ENCODE results near the gene RAB8A. TPM values are rescaled to one million over a fixed set of nuclear protein-coding genes. Genes with fewer than 3 reads are reported as not detected.
"Not testable (repeated sequence)": the region's sequence is repeated elsewhere in the genome, so short reads cannot be mapped to it uniquely, and the experiment has no call there.

RAB8A gene
- total RNA-seq, 1 donor from 2014 or later = 175 TPM

DNA sequence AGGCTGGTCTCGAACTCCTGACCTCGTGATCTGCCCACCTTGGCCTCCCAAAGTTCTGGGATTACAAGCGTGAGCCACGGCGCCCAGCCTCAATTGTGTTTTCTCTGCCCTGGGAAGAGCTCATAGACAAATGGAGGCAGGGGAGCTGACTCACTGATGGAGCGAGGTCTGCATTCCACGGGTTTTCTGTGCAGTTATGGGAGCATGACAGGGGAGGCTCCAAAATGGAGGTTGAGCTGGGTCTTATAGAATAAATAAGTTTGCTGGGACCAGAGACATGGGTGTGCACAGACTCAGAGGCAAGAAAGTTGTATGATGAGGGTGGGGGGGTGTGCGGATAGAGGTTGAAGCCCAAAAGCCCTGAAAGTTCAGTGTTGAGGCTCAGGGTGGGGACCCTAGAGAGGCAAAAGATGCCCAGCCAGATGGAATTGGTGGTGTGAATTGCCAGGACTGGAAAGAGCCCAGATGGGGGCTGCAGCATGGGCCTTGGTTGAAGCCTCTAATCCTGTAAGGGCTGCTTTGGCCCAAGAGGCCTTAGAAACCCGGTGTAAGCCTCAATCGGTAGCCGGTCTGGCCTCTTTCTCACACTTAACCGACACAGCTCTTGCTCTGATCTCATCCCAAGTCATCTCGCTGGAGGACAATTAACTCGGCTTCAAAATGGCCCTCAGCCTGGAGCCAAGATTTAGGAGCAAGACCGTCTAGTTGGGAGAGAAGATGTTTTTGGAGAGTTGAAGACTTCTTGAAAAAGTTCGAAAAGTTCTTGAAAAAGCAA, 33.5 kb upstream of the RAB8A start:
- intact Hi-C loops (cut with micrococcal nuclease) = loop anchor here (1.0 to 10.0 kb wide), 10 partner anchors 8 to 1553 kb away; partner anchors contain the start of genes AKAP8, HSH2D, KLF2 and RASAL3

DNA sequence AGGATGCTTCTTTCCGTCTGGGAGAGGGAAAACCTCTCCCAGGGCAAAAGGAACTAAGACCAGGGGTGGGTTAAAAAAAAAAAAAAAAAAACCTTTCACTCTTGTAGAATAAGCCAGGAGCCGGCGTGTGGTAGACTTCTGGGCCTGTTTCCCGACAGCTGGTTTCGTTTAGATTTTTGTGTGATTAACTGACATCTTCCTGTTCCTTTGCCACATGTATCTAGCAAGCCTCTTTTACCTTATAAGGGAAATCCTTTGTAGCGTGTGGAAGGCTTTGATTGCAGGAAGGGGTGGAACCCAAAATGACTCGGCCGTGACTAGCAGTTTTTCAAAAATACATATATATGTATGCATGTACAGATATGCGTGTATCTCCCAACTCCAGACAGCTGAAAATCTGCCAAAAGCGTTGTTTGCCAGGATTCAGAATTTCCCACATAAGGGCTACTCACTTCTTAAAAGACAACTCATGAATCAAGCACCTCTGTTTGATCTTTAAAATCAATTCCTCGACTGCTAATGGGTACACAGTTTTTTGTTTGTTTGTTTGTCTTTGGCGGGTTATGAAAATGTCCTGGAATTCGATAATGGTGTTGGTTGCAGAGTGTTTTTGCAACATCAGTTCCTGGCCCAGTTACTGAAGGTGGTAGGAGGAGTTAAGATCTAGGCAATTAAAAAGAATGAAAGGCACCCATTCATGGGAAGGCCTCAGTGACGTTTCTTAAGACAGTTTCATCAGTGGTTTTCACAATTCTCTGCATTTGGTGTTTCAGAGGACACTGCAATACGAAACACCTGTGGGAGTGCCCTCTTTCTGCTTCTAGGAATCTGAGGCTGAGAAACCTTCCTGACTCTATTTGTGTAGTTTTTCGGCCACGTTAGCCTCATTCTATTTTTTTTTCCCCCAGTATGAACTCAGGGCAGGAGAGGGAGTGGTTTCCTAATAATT, 32.7 kb upstream of the RAB8A start:
- intact Hi-C loops (cut with micrococcal nuclease) = loop anchor here (1.0 to 10.0 kb wide), 17 partner anchors 7 to 1554 kb away; partner anchors contain the start of genes AKAP8, AP1M1, C19orf44 and CALR3

DNA sequence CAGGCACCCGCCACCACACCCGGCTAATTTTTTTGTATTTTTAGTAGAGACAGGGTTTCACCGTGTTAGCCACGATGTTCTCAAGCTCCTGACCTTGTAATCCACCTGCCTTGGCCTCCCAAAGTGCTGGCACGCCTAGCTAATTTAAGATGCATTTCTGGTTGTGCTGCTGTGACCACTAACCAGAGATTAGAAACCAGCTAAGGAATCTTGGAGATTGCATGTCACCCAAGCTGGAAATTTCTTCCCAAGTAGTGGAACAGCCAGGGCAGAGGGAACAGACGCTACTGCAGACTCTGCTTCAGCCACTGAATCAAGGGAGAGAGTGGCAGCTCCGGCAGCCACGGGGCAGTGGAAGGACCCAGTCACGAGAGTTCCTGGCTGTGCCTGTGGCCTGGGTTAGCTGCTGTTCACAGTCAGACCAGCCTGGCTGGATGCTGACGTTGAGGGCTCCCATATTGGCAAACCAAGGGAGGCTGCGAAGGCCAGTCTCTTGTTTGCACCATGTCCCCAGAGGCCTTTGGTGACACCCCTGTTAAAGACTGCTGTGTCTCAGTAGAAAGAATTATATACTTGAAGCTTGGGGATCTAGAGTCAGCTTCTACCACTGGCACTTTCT, 27.5 kb upstream of the RAB8A start:
- intact Hi-C loops (cut with micrococcal nuclease) = no loop called here

DNA sequence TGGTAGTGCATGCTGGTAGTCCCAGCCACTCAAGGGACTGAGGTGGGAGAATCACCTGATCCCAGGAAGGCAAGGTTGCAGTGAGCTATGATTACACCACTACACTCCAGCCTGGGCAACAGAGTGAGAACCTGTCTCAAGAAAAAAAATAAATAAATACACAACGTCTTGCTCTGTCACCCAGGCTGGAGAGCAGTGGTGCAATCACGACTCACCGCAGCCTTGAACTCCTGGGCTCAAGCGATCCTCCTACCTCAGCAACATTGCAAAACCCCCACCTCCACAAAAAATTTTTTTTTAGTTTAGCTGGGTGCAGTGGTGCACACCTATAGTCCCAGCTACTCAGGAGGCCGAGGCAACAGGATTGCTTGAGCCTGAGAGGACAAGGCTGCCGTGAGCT, 26.6 kb upstream of the RAB8A start:
- intact Hi-C loops (cut with micrococcal nuclease) = no loop called here

DNA sequence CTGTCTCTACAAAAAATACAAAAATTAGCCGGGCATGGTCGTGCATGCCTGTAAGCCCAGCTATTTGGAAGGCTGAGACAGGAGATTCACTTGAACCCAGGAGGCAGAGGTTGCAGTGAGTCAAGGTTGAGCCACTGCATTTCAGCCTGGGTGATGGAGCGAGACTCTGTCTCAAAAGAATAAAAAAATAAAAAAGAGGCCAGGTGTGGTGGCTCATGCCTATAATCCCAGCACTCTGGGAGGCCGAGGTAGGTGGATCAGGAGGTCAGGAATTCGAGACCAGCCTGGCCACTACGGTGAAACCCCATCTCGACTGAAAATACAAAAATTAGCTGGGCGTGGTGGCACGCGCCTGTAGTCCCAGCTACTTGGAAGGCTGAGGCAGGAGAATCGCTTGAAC, 24.3 kb upstream of the RAB8A start:
- intact Hi-C loops (cut with micrococcal nuclease) = loop anchor here (2.0 kb wide), 2 partner anchors 17 to 47 kb away; no protein-coding TSS in a partner anchor

DNA sequence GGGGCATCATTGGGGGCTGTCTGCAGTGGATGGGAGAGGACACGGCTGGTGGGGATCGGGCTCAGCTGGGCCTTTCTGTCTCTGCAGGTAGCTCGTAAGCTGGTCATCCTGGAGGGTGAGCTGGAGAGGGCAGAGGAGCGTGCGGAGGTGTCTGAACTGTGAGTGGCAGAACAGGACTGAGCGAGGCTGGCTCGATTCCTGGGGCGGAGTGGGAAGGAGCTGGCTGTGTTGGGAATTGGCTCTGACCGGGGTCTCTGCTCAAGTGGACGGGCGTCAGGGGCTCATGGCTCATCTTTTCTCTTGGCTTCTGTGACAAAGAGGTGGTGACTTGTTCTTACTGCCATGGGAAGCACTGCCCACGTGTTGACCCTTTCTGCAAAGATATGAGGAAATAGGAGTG, 23.7 kb upstream of the RAB8A start:
- intact Hi-C loops (cut with micrococcal nuclease) = loop anchor here (2.0 kb wide), 2 partner anchors 17 to 47 kb away; no protein-coding TSS in a partner anchor

DNA sequence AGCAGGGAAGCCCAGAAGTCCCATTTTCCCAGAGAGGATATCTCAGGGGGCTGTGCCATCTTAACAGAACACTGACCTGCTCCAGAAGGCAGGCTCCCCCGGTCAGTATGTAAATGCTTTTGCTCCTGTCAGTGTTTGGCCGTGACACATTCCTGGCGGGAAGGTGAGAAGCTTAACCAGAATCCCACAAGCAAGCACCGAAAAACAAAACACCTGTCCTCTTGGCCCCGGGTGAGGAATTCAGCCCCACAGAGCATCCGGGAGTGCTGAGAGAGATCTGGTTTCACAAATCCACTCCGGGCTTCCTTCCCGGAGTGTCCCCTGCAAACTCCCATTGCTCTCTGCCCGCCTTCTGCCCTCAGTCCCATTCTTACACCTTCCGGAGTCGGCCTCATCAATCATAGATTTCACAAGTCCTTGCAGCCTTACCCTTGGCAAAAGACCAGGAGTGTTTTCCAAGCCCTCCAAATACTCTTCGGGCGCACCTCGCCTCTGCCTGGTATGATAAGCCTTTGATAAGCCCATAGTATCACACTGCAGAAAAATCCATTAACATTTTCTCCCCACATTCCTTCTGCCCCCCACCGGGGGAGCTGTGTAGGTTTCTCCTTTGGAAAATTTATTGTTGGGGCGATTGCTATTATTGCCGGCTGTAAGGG, 23.2 kb upstream of the RAB8A start:
- intact Hi-C loops (cut with micrococcal nuclease) = no loop called here

DNA sequence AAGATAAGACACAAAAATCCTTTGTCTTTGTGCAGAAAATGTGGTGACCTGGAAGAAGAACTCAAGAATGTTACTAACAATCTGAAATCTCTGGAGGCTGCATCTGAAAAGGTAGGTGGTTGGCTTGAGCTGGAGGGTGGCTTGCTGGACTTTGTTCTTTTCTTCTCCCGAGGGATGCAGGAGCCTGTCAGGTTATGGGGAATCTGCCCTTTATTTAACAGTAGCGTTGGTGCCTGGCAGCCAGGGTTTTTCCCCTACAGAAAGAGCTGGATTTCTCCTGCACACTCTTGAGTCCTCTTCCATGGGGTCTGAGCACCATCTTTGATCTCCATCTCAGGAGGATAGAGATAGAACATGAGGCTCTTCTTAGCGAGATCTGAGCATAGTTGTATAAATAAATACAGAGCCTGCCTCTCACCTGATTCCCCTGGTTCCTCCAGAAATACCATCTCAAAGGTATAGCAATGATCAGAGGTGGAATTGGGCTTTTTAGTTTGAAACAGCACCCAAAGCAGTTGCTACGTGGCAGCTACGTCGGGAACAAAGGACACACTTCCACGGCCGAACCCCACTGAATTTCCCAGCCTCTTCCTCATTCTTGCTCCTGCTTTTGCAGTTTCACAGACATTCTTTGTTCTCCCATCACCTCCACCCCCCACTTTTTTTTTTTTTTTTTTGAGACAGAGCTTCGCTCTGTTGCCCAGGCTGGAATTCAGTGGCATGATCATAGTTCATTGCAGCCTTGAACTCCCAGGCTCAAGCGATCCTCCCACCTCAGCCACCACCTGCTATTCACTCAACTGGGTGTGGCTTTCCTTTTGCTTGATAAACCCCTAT, 22.5 kb upstream of the RAB8A start:
- intact Hi-C loops (cut with micrococcal nuclease) = no loop called here

DNA sequence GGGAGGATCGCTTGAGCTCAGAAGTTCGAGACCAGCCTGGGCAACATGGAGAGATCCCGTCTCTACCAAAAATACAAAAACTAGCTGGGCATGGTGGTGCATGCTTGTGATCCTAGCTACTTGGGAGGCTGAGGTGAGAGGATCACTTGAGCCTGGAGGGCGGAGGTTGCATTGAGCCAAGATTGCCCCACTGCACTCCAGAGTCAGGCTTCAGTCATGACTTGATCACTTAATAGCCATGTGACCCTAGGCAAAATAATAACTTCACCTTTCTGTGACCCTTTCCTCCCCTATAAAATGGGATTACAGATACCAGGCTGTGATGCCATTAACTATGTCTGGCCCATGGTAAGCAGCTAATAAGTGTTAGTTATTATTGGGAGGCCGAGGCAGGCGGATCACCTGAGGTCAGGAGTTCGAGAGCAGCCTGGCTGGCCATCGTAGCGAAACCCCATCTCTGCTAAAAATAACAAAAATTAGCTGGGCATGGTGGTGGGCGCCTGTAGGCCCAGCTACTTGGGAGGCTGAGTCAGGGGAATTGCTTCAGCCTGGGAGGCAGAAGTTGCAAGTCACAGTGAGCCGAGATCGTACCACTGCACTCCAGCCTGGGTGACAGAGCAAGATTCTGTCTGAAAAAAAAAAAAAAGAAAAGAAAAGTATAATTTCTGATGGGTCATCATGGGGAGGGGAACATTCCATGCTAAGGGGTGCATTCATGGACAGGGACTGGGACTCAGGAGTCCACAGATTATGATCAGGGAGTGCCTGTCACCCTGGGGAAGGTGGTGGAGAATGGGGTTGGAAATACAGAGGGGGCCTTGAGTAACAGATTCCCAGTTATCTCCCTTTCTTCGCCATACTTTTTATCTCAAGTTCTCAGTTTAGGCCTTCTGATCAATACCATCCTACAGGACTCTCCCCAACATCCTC, 19.9 kb upstream of the RAB8A start:
- intact Hi-C loops (cut with micrococcal nuclease) = no loop called here

DNA sequence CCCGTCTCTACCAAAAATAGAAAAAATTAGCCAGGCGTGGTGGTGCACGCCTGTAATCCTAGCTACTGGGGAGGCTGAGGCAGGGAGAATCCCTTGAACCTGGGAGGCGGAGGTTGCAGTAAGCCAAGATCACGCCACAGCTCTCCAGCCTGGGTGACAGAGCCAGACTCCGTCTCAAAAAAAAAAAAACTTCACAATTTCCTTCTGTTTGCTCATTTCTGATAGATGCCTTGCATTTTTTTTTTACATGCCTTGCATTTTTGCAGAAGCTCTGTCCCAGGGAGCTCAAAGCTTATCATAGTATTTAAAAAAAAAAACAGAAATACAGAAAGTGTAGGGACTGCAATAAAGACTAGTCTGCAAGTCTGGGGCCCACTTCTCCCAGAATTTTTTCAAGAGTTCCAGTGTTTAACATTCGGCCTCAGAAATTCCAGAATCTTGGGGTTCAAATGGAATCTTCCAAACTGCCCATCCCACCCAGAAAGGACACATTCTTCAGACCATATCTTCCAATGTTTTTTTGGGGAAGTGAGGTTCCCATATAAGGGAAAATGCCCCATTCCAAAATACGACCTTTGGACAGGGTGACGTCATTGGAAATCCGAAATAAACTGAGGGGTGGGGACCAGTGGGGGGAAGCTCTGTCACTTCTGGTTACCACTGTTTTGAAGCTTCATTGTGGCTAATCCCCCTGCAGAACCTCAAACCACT, 17.2 kb upstream of the RAB8A start:
- intact Hi-C loops (cut with micrococcal nuclease) = loop anchor here (1.0 kb wide), 1 partner anchor 8 kb away; no protein-coding TSS in a partner anchor

DNA sequence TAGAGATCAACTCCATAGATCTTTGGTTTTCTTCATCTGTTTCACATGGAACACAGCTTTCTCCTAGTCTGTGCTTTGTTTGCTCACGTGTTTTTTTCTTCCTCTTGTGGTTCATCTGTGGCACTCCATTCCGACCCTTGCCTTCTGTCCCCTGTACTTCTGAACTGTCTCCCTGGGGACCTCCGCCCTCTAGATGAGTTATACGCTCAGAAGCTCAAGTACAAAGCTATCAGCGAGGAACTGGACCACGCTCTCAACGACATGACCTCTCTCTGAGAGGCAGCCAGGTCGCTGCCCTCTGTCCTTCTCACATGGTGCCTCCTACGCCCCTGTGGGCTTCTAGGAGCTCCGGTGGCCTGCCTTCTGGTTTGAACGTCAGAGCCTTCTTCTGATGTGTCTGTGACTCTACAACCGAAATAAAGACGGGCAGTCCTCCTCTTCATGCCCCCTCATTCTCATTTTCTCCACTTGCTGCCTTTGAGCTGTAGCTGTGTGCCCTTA, 16.6 kb upstream of the RAB8A start:
- intact Hi-C loops (cut with micrococcal nuclease) = loop anchor here (1.0 kb wide), 1 partner anchor 9 kb away; no protein-coding TSS in a partner anchor

DNA sequence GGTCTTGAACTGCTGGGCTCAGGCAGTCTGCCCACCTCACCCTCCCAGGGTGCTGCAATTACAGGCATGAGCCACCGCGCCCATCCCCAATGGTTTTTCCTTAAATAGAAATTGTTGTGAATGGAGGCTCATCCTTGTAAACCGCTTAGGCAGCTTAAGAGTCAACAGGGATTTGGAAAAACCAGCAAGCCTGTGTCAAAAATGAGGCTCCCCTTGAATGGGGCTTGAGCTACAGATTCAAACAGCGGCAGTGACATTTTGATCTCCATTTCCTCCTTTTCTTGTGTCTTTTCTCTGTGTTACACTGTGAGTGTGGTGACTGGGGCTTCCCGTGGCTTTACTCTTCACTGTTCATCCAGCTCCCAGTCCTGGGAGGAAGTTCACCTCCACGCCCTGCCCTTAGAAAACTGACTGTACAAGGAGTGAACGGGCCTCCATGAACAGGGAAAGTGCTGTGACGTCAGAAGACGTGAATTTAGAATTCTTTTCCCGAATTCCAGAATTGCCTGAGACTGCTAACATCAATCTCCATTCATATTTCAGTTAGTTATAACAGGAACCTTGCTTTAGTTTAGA, 15.3 kb upstream of the RAB8A start:
- intact Hi-C loops (cut with micrococcal nuclease) = no loop called here

DNA sequence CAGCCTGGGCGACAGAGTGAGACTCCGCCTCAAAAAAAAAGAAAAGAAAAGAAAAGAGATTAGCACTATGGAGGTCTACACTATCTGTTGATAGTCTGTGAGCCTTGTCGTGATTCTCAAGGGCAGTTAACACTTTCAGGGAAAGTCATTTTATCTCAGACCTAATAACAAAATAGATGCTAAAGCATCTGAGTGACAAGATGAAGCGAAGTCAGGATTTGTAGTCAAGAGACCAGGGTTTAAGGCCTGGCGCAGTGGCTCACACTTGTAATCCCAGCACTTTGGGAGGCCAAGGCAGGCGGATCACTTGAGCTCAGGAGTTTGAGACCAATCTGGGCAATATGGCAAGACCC, 13.3 kb upstream of the RAB8A start:
- intact Hi-C loops (cut with micrococcal nuclease) = no loop called here

DNA sequence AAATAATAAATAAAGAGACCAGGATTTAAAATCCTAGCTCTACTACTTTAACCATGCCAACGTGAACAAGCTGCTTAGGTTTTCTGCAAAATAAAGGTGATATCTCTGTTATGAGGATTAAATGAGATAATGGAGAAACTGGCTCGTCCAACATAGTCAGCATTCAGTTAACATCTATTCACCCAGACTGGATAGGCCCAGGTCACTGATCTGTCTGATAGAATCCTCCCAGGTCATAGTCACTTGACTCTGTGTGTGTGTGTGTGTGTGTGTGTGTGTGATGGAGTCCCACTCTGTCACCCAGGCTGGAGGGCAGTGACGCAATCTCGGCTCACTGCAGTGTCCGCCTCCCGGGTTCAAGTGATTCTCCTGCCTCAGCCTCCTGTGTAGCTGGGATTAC, 12.9 kb upstream of the RAB8A start:
- intact Hi-C loops (cut with micrococcal nuclease) = no loop called here

DNA sequence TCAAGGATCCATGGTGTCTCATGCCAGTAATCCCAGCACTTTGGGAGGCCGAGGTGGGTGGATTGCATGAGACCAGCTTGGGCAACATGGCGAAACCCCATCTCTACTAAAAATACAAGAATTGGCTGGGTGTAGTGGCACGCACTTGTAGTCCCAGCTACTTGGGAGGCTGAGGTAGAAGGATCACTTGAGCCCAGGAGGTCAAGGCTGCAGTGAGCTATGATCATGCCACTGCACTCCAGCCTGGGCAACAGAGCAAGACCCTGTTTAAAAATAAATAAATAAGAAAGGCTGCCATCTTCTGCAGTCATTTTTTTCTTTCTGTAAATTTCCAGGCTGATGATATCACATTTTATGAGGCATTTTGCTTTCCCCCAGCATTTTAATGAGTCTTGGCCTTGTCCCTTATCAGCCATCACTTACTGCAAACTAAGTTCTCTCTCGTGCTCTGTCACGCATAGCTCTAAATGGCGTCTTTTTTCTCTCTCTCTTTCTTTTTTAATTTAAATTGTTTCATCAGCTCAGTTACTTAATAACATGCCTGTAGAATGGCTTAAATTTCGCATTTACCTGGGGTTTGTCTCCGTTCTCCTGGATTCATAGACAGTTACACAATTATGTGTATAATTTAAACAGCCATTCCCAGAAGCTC, 12.2 kb upstream of the RAB8A start:
- intact Hi-C loops (cut with micrococcal nuclease) = not testable (repeated sequence)

DNA sequence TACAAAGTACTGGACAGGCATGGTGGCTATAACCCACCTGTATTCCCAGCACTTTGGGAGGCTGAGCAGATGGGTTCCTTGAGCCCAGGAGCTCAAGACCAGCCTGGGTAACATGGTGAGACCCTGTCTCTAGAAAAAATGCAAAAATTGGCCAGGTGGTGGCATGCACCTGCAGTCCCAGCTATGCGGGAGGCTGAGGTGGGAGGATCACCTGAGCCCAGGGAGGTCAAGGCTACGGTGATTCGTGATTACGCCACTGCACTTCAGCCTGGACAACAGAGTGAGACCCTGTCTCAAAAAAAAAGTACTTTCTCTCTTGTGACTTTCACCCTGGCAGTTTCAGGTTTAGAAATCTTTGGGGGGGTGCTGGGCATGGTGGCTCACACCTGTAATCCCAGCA, 11.2 kb upstream of the RAB8A start:
- intact Hi-C loops (cut with micrococcal nuclease) = no loop called here

DNA sequence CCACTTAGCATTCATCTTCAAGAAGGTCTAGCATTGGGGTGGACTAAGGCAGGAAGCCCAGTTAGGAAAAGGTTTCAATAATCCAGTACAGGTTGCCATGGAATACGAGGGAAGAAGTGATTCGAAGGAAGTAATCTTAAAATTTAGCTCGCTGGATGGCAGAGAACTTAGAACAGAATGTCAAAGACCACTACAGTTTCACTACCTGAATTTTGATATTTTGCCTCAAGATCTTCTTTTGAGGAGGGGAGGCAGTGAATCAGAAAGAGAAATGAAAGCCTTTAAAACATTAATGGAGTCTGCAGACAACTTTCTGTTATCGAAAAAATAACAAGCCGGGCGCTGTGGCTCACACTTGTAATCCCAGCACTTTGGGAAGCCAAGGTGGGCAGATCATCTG, 7.0 kb upstream of the RAB8A start:
- intact Hi-C loops (cut with micrococcal nuclease) = no loop called here

Data from T-helper 1 cell treated with Interleukin-12 subunit alpha and Interleukin-12 subunit beta and Interleukin-4 antibody, amounts not matched to agents 30 ng/mL and 1 ng/mL, for 36 hours (primary cell).